ENCODE results near the gene STUB1. TPM values are rescaled to one million over a fixed set of nuclear protein-coding genes. Genes with fewer than 3 reads are reported as not detected.
A peak's percentile ranks its signal among the peaks of the same experiment; 100 is the strongest.

Gene STUB1
- total RNA-seq, 6 experiments from 2014 or later: 128 to 161 (median 141) TPM

DNA sequence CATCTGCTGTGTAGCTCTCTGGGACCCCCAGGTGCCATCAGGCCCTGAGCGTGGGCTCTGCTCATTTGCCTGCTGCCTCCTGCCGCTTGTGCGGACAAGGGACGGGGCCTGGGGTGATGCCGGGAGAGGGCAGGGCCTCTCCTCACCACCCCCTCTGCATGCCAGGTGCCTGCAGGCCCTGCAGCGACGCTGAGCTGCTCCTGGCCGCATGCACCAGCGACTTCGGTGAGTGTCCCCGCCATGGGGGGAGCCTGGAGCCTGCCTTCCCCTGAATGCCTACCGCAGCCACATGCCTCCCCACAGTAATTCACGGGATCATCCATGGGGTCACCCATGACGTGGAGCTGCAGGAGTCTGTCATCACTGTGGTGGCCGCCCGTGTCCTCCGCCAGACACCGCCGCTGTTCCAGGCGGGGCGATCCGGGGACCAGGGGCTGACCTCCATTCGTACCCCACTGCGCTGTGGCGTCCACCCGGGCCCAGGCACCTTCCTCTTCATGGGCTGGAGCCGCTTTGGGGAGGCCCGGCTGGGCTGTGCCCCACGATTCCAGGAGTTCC is 36.6 kb downstream of the STUB1 start:
- Mint-ChIP-seq H3K27me3 (ENCODE audit: insufficient read depth) (peaks cover 9% of the 10 kb centered on the region; the same call in 1 of the 2 replicates), H3K36me3 (ENCODE audit: low read depth) (no peaks in the 10 kb centered on the region), H3K9me3 (no peaks in the 10 kb centered on the region), H3K27ac (no peak overlapping the region), H3K4me1 (ENCODE audit: low read depth) (peaks cover 36% of the 10 kb centered on the region), H3K4me3 (peak overlapping the region; percentile 87; the same call in 1 of the 2 replicates)
- no peak for DNase-seq
- TF ChIP-seq, protein P1, sequence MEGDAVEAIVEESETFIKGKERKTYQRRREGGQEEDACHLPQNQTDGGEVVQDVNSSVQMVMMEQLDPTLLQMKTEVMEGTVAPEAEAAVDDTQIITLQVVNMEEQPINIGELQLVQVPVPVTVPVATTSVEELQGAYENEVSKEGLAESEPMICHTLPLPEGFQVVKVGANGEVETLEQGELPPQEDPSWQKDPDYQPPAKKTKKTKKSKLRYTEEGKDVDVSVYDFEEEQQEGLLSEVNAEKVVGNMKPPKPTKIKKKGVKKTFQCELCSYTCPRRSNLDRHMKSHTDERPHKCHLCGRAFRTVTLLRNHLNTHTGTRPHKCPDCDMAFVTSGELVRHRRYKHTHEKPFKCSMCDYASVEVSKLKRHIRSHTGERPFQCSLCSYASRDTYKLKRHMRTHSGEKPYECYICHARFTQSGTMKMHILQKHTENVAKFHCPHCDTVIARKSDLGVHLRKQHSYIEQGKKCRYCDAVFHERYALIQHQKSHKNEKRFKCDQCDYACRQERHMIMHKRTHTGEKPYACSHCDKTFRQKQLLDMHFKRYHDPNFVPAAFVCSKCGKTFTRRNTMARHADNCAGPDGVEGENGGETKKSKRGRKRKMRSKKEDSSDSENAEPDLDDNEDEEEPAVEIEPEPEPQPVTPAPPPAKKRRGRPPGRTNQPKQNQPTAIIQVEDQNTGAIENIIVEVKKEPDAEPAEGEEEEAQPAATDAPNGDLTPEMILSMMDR (IDR thresholded peaks at IDR 0.05): no peak

GRCh38 chr16:717450-718245 is 37.4 kb downstream of the STUB1 start:
- no peaks in the 10 kb centered on the region for H3K36me3 Mint-ChIP-seq (ENCODE audit: low read depth)
- peaks cover 32% of the 10 kb centered on the region for H3K4me1 Mint-ChIP-seq (ENCODE audit: low read depth)
- H3K9me3 Mint-ChIP-seq: no peaks in the 10 kb centered on the region
- H3K27ac Mint-ChIP-seq: no peak overlapping the region
- peaks cover 9% of the 10 kb centered on the region for H3K27me3 Mint-ChIP-seq (ENCODE audit: insufficient read depth)
- H3K4me3 Mint-ChIP-seq: no peak overlapping the region
- DNase-seq: no peak
- TF ChIP-seq, protein P1 (IDR thresholded peaks at IDR 0.05): no peak

GRCh38 chr16:718389-718788 is 38.2 kb downstream of the STUB1 start:
- Mint-ChIP-seq H3K9me3 (no peaks in the 10 kb centered on the region), H3K27ac (no peak overlapping the region), H3K4me1 (ENCODE audit: low read depth) (peaks cover 28% of the 10 kb centered on the region), H3K4me3 (no peak overlapping the region), H3K27me3 (ENCODE audit: insufficient read depth) (peaks cover 9% of the 10 kb centered on the region), H3K36me3 (ENCODE audit: low read depth) (no peaks in the 10 kb centered on the region)
- TF ChIP-seq, protein P1 (IDR thresholded peaks at IDR 0.05): no peak
- no peak for DNase-seq

DNA sequence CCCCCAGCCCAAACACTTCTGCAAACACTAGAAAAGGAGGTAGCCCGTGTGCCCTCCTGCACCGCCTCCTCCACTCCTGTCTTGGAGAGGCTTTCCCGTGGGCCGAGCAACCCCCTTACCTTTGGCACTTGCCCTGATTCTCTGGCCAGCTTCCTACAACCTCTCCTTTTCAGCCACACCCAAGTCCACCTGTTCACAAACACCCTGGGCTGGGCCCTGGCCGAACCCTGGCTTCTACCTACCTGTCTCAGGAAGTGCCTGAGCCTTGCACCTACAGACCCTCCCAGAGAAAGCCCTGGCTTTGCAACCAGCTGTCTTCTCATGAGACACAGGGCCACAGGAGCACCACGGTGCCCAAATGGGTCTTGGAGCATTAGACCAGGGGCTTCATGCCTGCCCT is 38.7 kb downstream of the STUB1 start:
- no peak for DNase-seq
- H3K27ac Mint-ChIP-seq: no peak overlapping the region
- peaks cover 9% of the 10 kb centered on the region for H3K27me3 Mint-ChIP-seq (ENCODE audit: insufficient read depth)
- TF ChIP-seq, protein P1 (IDR thresholded peaks at IDR 0.05): no peak
- peak overlapping the region; percentile 91 for H3K4me3 Mint-ChIP-seq
- no peaks in the 10 kb centered on the region for H3K9me3 Mint-ChIP-seq
- H3K36me3 Mint-ChIP-seq (ENCODE audit: low read depth): no peaks in the 10 kb centered on the region
- H3K4me1 Mint-ChIP-seq (ENCODE audit: low read depth): peaks cover 24% of the 10 kb centered on the region

DNA sequence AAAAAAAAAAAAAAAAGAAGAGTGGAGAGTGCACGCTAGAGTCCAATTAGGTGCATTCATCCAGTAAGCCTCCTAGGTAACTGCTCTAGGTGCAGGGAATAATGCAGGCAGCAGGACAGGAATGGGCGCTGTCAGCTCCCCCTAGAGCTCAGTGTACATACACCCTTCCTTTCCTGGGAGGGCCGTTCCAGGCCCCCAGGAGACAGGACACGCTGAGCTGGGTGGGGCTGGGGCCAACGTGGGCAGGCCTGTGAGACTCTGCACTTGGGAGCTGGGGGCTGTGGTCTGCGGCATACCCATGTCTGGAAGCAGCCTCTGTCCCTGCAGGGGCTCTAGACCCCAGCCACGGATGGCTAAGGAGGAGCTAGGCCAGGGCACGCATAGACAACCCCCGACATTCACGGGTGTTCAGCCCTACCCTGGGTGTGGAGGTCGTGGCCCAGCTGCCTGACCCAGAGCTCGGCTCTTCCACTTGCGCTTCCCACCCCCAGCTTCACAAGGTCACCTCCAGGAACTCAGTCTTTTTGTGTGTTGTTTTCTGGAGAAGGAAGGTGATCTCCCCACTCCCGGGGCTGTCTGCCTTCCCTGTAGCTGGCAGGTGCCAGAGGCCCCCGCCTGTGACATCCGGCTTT is 39.7 kb downstream of the STUB1 start:
- Mint-ChIP-seq H3K36me3 (ENCODE audit: low read depth) (no peaks in the 10 kb centered on the region), H3K4me1 (ENCODE audit: low read depth) (peaks cover 21% of the 10 kb centered on the region), H3K9me3 (no peaks in the 10 kb centered on the region), H3K4me3 (peak overlapping the region; percentile 91), H3K27ac (peak overlapping the region; percentile 84), H3K27me3 (ENCODE audit: insufficient read depth) (peaks cover 9% of the 10 kb centered on the region)
- no peak for DNase-seq
- TF ChIP-seq, protein P1 (IDR thresholded peaks at IDR 0.05): peak; percentile 26; the same call in 1 of the 2 replicates

All from HFFc6 (cell line).